HEK293 (cell line): Measurements from ENCODE around the gene ZC3H18.

Experiments
- CTCF ChIA-PET: fragments of 350-600 bp; formaldehyde crosslinking; extraction: SDS; loops from one replicate; lab custom pipeline; 2021; ENCODE audit warnings: antibody characterized with exemption; lab: Yijun Ruan, JAX
- POLR2A ChIA-PET: fragments of 300-600 bp; formaldehyde crosslinking; extraction: SDS; loops from one replicate; lab custom pipeline; 2020; ENCODE audit warnings: antibody characterized with exemption, inconsistent platforms; lab: Yijun Ruan, JAX
- H3K27ac ChIP-seq: fragments of 200-500 bp; sonication (Bioruptor generic); 2 replicates; pipeline ENCODE4 v1.5.1; 2014; ENCODE audit warnings: low read depth, low read length, control low read depth, inconsistent platforms; ENCODE audit errors: extremely low read depth
- H3K36me3 ChIP-seq, 2 experiments: fragments of 200-500 bp in 1 of 2; sonication (Bioruptor generic) in 1 of 2; 1 replicate in 1 of 2; 2 replicates in 1 of 2; pipeline ENCODE4 v1.5.1; 2014 to 2017; ENCODE audit warnings: inconsistent platforms in 2 of 2, low read length in 2 of 2; ENCODE audit not compliant: control insufficient read depth in 2 of 2, insufficient read depth in 1 of 2
- H3K4me1 ChIP-seq: fragments of 200-500 bp; sonication (Bioruptor generic); 2 replicates; pipeline ENCODE4 v1.5.1; 2014; ENCODE audit warnings: mild to moderate bottlenecking, low read length, inconsistent platforms; ENCODE audit not compliant: control insufficient read depth, insufficient read depth
- H3K4me3 ChIP-seq: 2 replicates; pipeline ENCODE4 v1.5.1; 2011; ENCODE audit warnings: low read depth, mild to moderate bottlenecking, control low read depth, low read length, moderate library complexity
- H3K9me3 ChIP-seq: fragments of 200-500 bp; sonication (Bioruptor generic); 2 replicates; pipeline ENCODE4 v1.5.1; 2014; ENCODE audit warnings: low read depth, low read length, inconsistent platforms; ENCODE audit not compliant: control insufficient read depth, insufficient read depth
- AEBP2 ChIP-seq: fragments of 450-650 bp; formaldehyde crosslinking; IDR thresholded peaks from 2 replicates; pipeline ENCODE4 v1.5.1; 2016; ENCODE audit warnings: missing biosample characterization, missing genetic modification characterization, borderline replicate concordance
- KLF10 ChIP-seq: fragments of 450-650 bp; IDR thresholded peaks from 2 replicates; pipeline ENCODE4 v1.5.1; 2018; ENCODE audit warnings: missing biosample characterization, mild to moderate bottlenecking, missing genetic modification characterization
- KLF8 ChIP-seq: fragments of 450-650 bp; formaldehyde crosslinking; IDR thresholded peaks from 2 replicates; pipeline ENCODE4 v1.5.1; 2016; ENCODE audit warnings: missing biosample characterization, missing genetic modification characterization
- KLF9 ChIP-seq: fragments of 450-650 bp; formaldehyde crosslinking; IDR thresholded peaks from 2 replicates; pipeline ENCODE4 v1.5.1; 2016; ENCODE audit warnings: missing biosample characterization, missing genetic modification characterization, low read depth
- MYNN ChIP-seq: fragments of 450-650 bp; formaldehyde crosslinking; IDR thresholded peaks from 2 replicates; pipeline ENCODE4 v1.5.1; 2016; ENCODE audit warnings: missing biosample characterization, missing genetic modification characterization, borderline replicate concordance
- PATZ1 ChIP-seq: fragments of 450-650 bp; formaldehyde crosslinking; IDR thresholded peaks from 2 replicates; pipeline ENCODE4 v1.5.1; 2016; ENCODE audit warnings: missing biosample characterization, missing genetic modification characterization
- PRDM10 ChIP-seq: fragments of 450-650 bp; formaldehyde crosslinking; IDR thresholded peaks from 2 replicates; pipeline ENCODE4 v1.5.1; 2016; ENCODE audit warnings: missing biosample characterization, missing genetic modification characterization
- SETDB1 ChIP-seq: IDR thresholded peaks from one replicate; pipeline ENCODE4 v1.6.1; 2017; ENCODE audit warnings: mild to moderate bottlenecking, low read length, moderate library complexity, mixed read lengths; ENCODE audit not compliant: insufficient read length
- ZFHX2 ChIP-seq: fragments of 450-650 bp; formaldehyde crosslinking; conservative IDR thresholded peaks from 2 replicates; pipeline ENCODE4 v1.5.1; 2016; ENCODE audit warnings: missing biosample characterization, missing genetic modification characterization
- ZNF19 ChIP-seq: fragments of 450-650 bp; formaldehyde crosslinking; IDR thresholded peaks from 2 replicates; pipeline ENCODE4; 2016; ENCODE audit warnings: missing biosample characterization, missing genetic modification characterization, low read depth
- ZNF335 ChIP-seq: fragments of 450-650 bp; formaldehyde crosslinking; conservative IDR thresholded peaks from 2 replicates; pipeline ENCODE4 v1.5.1; 2016; ENCODE audit warnings: missing biosample characterization, missing genetic modification characterization
- ZNF391 ChIP-seq: fragments of 450-650 bp; formaldehyde crosslinking; IDR thresholded peaks from 2 replicates; pipeline ENCODE4 v1.5.1; 2016; ENCODE audit warnings: low read depth, missing biosample characterization, missing genetic modification characterization, borderline replicate concordance
- ZNF398 ChIP-seq: fragments of 450-650 bp; formaldehyde crosslinking; IDR thresholded peaks from 2 replicates; pipeline ENCODE4 v1.5.1; 2017; ENCODE audit warnings: missing biosample characterization, missing genetic modification characterization
- ZNF449 ChIP-seq: fragments of 450-650 bp; formaldehyde crosslinking; IDR thresholded peaks from 2 replicates; pipeline ENCODE4 v1.5.1; 2017; ENCODE audit warnings: missing biosample characterization, mild to moderate bottlenecking, missing genetic modification characterization, moderate library complexity
- ZNF654 ChIP-seq: fragments of 450-650 bp; formaldehyde crosslinking; IDR thresholded peaks from 2 replicates; pipeline ENCODE4 v1.5.1; 2016; ENCODE audit warnings: low read depth, missing biosample characterization, missing genetic modification characterization
- ZNF660 ChIP-seq: fragments of 450-650 bp; IDR thresholded peaks from 2 replicates; pipeline ENCODE4 v1.5.1; 2018; ENCODE audit warnings: missing biosample characterization, mild to moderate bottlenecking, missing genetic modification characterization
- ZNF664 ChIP-seq: fragments of 450-650 bp; formaldehyde crosslinking; IDR thresholded peaks from 2 replicates; pipeline ENCODE4 v1.5.1; 2016; ENCODE audit warnings: missing biosample characterization, missing genetic modification characterization
- ZNF785 ChIP-seq: fragments of 450-650 bp; formaldehyde crosslinking; IDR thresholded peaks from 2 replicates; pipeline ENCODE4 v1.5.1; 2016; ENCODE audit warnings: missing biosample characterization, missing genetic modification characterization
- ZSCAN30 ChIP-seq: fragments of 450-650 bp; IDR thresholded peaks from 2 replicates; pipeline ENCODE4 v1.5.1; 2018; ENCODE audit warnings: missing biosample characterization, mild to moderate bottlenecking, missing genetic modification characterization, moderate library complexity
- ZSCAN4 ChIP-seq: fragments of 450-650 bp; formaldehyde crosslinking; IDR thresholded peaks from 2 replicates; pipeline ENCODE4 v1.5.1; 2017; ENCODE audit warnings: missing biosample characterization, missing genetic modification characterization

The ZC3H18 gene

GRCh38 chr16:88561485-88562359 lies 8.5 kb upstream of the ZC3H18 start:
- no peak overlapping the region for H3K27ac ChIP-seq
- no peak overlapping the region for H3K4me3 ChIP-seq
- no peaks in the 10 kb centered on the region for H3K9me3 ChIP-seq
- H3K36me3 ChIP-seq, result no peaks in the 10 kb centered on the region
- H3K4me1 ChIP-seq, result no peaks in the 10 kb centered on the region
- ChIA-PET CTCF (interaction anchor here (0.6 to 1.4 kb wide), 12 partner anchors 9 to 779 kb away, joined by 3 to 6 read pairs (median 3); partner anchors contain the start of gene ZC3H18), POLR2A (interaction anchor here (1.5 kb wide), 1 partner anchor 8 kb away, joined by 6 read pairs; the partner anchor contains the start of gene ZC3H18)
- TF ChIP-seq ZNF398 (tag by site-specific recombination), result 0 out of 2 replicates have a peak, but pooled peaks have one; percentile 10
- 0 out of 2 replicates have a peak, but pooled peaks have one; percentile 10 for TF ChIP-seq PRDM10 (tag by site-specific recombination)
- TF ChIP-seq ZNF654 (tag by site-specific recombination), result peak; percentile 41
- TF ChIP-seq KLF8 (tag by site-specific recombination), result no peak
- peak; percentile 45 for TF ChIP-seq PATZ1
- TF ChIP-seq ZSCAN30 (tag by site-specific recombination), result 0 out of 2 replicates have a peak, but pooled peaks have one; percentile 13

GRCh38 chr16:88566158-88566557 lies 4.0 kb upstream of the ZC3H18 start:
- Histone ChIP-seq H3K27ac (no peak overlapping the region), H3K4me3 (no peak overlapping the region), H3K9me3 (no peaks in the 10 kb centered on the region), H3K36me3 (no peaks in the 10 kb centered on the region), H3K4me1 (no peaks in the 10 kb centered on the region)
- ChIA-PET CTCF (interaction anchor here (0.7 to 0.8 kb wide), 2 partner anchors 131 to 434 kb away, joined by 3 to 4 read pairs; no protein-coding TSS in a partner anchor), POLR2A (interaction anchor here (0.6 kb wide), 1 partner anchor 597 kb away, joined by 3 read pairs; no protein-coding TSS in a partner anchor)
- TF ChIP-seq ZNF391 (no peak), ZSCAN4 (tag by site-specific recombination) (no peak), ZNF664 (tag by site-specific recombination) (no peak), ZNF785 (tag by site-specific recombination) (no peak), KLF9 (peak; percentile 60), ZNF335 (tag by site-specific recombination) (no peak), AEBP2 (tag by site-specific recombination) (no peak), KLF10 (tag by site-specific recombination) (0 out of 2 replicates have a peak, but pooled peaks have one; percentile 21), SETDB1 (no peak), MYNN (tag by site-specific recombination) (no peak), ZFHX2 (peak; percentile 53; the same call in 1 of the 2 replicates), ZNF449 (tag by site-specific recombination) (no peak), ZNF19 (tag by site-specific recombination) (no peak), ZNF660 (tag by site-specific recombination) (no peak)
